Transverse colon (tissue), 4 donors: ENCODE measurements around the gene PEAR1. TPM values are rescaled to one million over a fixed set of nuclear protein-coding genes. Genes with fewer than 3 reads are reported as not detected.

Experiments used
- DNase-seq: peaks from one replicate; pipeline ENCODE4 v3.0.0-alpha.2; 2019
- H3K27ac ChIP-seq, 4 donors: fragments of 200-600 bp; sonication (generic); 2 replicates each; pipeline ENCODE4 v1.5.1; 2016 to 2018; ENCODE audit warnings: inconsistent platforms in 4 of 4
- H3K27me3 ChIP-seq: fragments of 200-600 bp; sonication (generic); 2 replicates; pipeline ENCODE4 v1.5.1; 2017; ENCODE audit warnings: inconsistent platforms
- H3K36me3 ChIP-seq, 4 donors: fragments of 200-600 bp; sonication (generic); 2 replicates each; pipeline ENCODE4 v1.5.1; 2017 to 2019; ENCODE audit warnings: inconsistent platforms in 4 of 4
- H3K4me1 ChIP-seq, 4 donors: fragments of 200-600 bp; sonication (generic); 2 replicates each; pipeline ENCODE4 v1.5.1; 2017 to 2020; ENCODE audit warnings: inconsistent platforms in 4 of 4
- H3K4me3 ChIP-seq, 4 donors: fragments of 200-600 bp; sonication (generic); 1 replicate in 1 of 4; 2 replicates in 3 of 4; pipeline versions ENCODE4 v1.5.1 to v1.6.1; 2017 to 2019; ENCODE audit warnings: inconsistent platforms in 4 of 4
- H3K9me3 ChIP-seq, 2 donors: fragments of 200-600 bp; sonication (generic); 2 replicates each; pipeline ENCODE4 v1.5.1; 2017 to 2019; ENCODE audit warnings: inconsistent platforms in 2 of 2
- EP300 ChIP-seq: sonication (generic); formaldehyde crosslinking; IDR thresholded peaks from one replicate; pipeline ENCODE4 v1.6.1; 2017; ENCODE audit warnings: antibody characterized with exemption, low read depth
- POLR2A ChIP-seq: fragments of 450-650 bp; IDR thresholded peaks from one replicate; pipeline ENCODE4 v1.6.1; 2016; ENCODE audit warnings: antibody characterized with exemption, mild to moderate bottlenecking, moderate library complexity
- POLR2AphosphoS5 ChIP-seq, 3 donors: sonication (generic); formaldehyde crosslinking; IDR thresholded peaks; one replicate each; pipeline ENCODE4 v1.6.1; 2016; ENCODE audit warnings: antibody characterized with exemption in 3 of 3
- WGBS, 2 donors: methylation state at CpG; one replicate each; pipeline ENCODE4 v1.1.5; 2018; ENCODE audit warnings: low coverage in 1 of 2; 5-methylcytosine and 5-hydroxymethylcytosine counted together
- in situ Hi-C, 4 donors: fragments of 200-750 bp; cut with MboI; loops; one replicate each; pipeline versions ENCODE4 v1.15.0 to v1.15.1; 2017; ENCODE audit warnings: low sequenced_read_pairs in 3 of 4, low pct_ligation_motif_present in 1 of 4, low pct_unique_long_range_greater_than_20kb in 1 of 4
- intact Hi-C: fragments of 100-400 bp; cut with DNase I; formaldehyde crosslinking; loops from one replicate; pipeline ENCODE4 v1.15.1; 2023; ENCODE audit warnings: low total_unique reads
- total RNA-seq, 4 donors: library from RNA; depleted of rRNA; stranded (reverse); fragments of >200 nt; gene quantifications; one replicate each; pipeline ENCODE4 v1.1.0, GENCODE V29; 2016
- TF ChIP-seq, protein P1 (sequence below), 5 experiments: fragments of 200-600 bp in 3 of 5; fragments of 450-650 bp in 2 of 5; sonication (generic) in 3 of 5; IDR thresholded peaks; 1 replicate in 2 of 5; 2 replicates in 3 of 5; pipeline ENCODE4 v1.5.1; 2016 to 2017; ENCODE audit warnings: antibody characterized with exemption in 5 of 5, inconsistent platforms in 3 of 5, mild to moderate bottlenecking in 2 of 5, moderate library complexity in 1 of 5

Gene PEAR1
- total RNA-seq, 4 donors from 2014 or later, result 1.8 to 5.6 (median 3.7) TPM

DNA sequence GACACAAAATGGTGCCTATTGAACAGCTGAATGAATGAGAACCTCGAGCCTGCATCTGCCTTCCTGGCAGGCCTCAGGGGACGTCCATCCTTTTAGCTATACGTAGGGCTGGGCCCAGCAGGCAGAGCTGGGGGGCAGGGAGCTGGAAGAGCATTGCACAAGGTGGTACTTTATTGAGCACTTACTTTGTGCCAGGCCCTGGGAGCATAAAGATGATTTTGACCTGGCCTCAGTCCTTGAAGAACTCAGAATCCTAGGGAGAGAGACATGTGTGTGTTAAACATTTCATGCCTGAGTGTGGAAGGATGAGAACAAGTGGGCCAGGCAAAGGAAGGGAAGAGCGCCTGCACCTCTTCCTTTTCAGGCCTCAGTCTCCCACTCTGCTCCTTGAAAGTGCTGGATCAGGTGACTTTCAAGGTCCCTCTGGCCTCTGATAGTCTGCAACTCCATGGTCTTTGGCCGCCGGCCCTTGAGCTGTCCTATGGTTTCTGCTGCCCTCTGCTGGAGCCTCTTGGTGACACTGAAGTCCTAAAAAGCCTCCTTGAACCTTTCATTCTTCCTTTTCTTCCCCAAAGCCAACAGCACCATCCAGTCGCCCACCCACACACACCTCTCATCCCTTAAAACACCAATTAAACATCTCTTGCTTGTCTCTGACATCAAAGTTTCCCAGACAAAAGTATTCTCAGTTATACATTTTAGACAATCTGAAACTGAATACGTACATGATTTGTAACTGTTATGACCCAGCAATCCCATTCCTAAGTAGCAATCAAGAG, 3.5 kb upstream of the PEAR1 start:
- H3K9me3 ChIP-seq, result no peaks in the 10 kb centered on the region
- intact Hi-C loops, result no loop called here
- H3K4me3 ChIP-seq, result no peak overlapping the region
- no peak overlapping the region for H3K27ac ChIP-seq
- no peaks in the 10 kb centered on the region for H3K36me3 ChIP-seq
- peaks cover 3 to 17% (median 16%) of the 10 kb centered on the region in 4 donors for H3K4me1 ChIP-seq
- in situ Hi-C loops, result no loop called here
- 17 to 39% methylated on average over 2 to 8 of the region's 8 CpGs for WGBS, 2 donors
- H3K27me3 ChIP-seq, result peaks cover 56% of the 10 kb centered on the region
- DNase-seq, result peak; percentile 80
- TF ChIP-seq, protein P1, sequence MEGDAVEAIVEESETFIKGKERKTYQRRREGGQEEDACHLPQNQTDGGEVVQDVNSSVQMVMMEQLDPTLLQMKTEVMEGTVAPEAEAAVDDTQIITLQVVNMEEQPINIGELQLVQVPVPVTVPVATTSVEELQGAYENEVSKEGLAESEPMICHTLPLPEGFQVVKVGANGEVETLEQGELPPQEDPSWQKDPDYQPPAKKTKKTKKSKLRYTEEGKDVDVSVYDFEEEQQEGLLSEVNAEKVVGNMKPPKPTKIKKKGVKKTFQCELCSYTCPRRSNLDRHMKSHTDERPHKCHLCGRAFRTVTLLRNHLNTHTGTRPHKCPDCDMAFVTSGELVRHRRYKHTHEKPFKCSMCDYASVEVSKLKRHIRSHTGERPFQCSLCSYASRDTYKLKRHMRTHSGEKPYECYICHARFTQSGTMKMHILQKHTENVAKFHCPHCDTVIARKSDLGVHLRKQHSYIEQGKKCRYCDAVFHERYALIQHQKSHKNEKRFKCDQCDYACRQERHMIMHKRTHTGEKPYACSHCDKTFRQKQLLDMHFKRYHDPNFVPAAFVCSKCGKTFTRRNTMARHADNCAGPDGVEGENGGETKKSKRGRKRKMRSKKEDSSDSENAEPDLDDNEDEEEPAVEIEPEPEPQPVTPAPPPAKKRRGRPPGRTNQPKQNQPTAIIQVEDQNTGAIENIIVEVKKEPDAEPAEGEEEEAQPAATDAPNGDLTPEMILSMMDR (IDR thresholded peaks at IDR 0.05), result peak; percentile 65 to 76 (median 70)
- no peak for TF ChIP-seq POLR2AphosphoS5 (IDR thresholded peaks at IDR 0.05)

DNA sequence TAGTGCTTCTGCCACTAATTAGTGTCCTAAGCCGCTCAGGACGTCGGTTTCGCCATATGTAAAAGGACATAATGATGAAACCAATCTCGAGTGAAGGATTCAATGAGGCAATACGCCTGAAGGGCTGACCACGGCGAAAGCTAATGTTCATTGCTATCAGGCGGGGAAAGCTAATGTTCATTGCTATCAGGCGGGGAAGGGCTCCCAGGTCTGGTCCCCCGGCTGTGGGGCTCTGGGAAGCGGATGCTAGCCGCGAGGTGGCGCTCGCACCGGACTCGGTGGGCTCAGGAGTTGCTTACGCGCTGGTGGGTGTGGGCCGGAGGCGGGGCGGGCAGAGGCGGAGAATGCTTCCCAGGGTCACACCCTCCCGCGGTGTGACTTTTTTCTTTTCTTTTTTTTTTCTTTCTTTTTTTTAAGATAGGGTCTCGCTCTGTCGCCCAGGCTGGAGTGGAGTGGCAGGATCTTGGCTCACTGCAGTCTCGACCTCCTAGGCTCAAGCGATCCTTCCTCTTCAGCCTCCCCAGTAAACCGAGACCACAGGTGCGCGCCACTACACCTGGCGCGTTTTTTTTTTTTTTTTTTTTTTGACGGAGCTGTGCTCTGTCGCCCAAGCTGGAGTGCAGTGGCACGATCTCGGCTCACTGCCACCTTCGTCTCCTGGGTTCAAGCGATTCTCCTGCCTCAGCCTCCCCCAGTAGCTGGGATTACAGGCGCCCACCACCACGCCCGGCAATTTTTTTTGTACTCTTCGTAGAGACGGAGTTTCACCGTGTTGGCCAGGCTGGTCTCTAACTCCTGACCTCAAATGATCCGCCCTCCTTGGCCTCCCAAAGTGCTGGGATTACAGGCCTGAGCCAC, 1.1 kb upstream of the PEAR1 start:
- Histone ChIP-seq H3K27ac (peak overlapping the region; percentile 69 to 88 (median 71)), H3K4me3 (peak overlapping the region in 3 of 4 donors; percentile 12 to 36 (median 16)), H3K4me1 (peaks cover 3 to 17% (median 16%) of the 10 kb centered on the region in 4 donors), H3K27me3 (peaks cover 41% of the 10 kb centered on the region), H3K36me3 (no peaks in the 10 kb centered on the region), H3K9me3 (no peaks in the 10 kb centered on the region)
- DNase-seq, result peak; percentile 92
- in situ Hi-C loops, result no loop called here
- TF ChIP-seq, protein P1 (IDR thresholded peaks at IDR 0.05), result peak; percentile 73 to 89 (median 84)
- TF ChIP-seq POLR2A (no peak), POLR2AphosphoS5 (IDR thresholded peaks at IDR 0.05) (peak in 1 of 3 donors; percentile 11)
- intact Hi-C loops, result no loop called here
- WGBS, 2 donors, result 4 to 7% methylated on average over 22 to 48 of the region's 48 CpGs

- intact Hi-C loops, result no loop called here
- no peak for DNase-seq
These were observed 483 bp downstream of the PEAR1 start for GRCh38 chr1:156894001-156894400.

DNA sequence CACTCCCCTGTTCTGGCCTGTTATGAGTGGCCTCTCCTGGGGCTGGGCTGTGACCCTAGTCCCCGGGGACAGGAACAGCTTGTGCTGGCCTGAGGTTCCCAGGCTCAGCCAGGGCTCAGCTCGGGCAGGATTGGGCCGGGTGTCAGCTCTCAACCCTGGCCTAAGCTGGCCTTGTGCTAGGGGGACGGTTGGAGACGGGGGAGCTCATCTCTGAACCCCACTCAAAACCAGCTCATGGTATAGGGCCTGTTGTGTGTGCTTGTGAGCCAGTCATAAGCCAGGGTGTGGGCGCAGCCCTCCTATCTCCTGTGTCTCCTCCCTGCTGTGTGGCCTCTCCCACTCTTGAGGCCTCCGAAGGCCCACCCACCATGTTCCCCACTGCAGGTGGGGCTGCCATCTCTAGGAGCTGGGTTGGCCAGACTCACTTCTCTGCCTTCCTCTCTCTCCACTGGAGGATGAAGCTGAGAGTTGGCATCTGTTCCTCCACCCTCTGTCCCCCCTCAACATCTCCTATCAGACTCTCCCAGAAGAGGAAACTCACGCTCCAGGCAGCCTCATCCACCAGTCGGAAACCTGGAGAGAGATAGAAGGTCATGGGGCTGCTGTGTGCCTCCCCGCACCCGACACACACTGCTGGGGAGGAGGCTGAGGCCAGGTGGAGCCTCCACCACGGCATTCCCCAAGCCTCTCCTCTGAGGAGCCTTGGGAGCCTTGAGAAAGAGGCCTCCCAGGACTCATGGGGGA, 1.4 kb downstream of the PEAR1 start:
- TF ChIP-seq POLR2A, result no peak
- TF ChIP-seq POLR2AphosphoS5 (IDR thresholded peaks at IDR 0.05), result no peak
- TF ChIP-seq EP300, result no peak
- TF ChIP-seq, protein P1 (IDR thresholded peaks at IDR 0.05), result no peak
- in situ Hi-C loops, result no loop called here
- no peak for DNase-seq

More at GRCh38 chr1:156894001-156894400, 483 bp downstream of the PEAR1 start:
- 33% methylated on average over 5 of the region's 5 CpGs; no CpG with 5 or more reads in 1 of the 2 donors for WGBS, 2 donors
- in situ Hi-C loops, result no loop called here
- TF ChIP-seq POLR2A, result no peak
- no peaks in the 10 kb centered on the region for H3K9me3 ChIP-seq
- H3K36me3 ChIP-seq, result no peaks in the 10 kb centered on the region
- H3K4me3 ChIP-seq, result peak overlapping the region in 3 of 4 donors; percentile 5 to 36 (median 25)
- peaks cover 39% of the 10 kb centered on the region for H3K27me3 ChIP-seq
- H3K27ac ChIP-seq, result peak overlapping the region; percentile 69 to 88 (median 71)
- peaks cover 3 to 17% (median 16%) of the 10 kb centered on the region in 4 donors for H3K4me1 ChIP-seq

More for the DNA sequence above, 1.4 kb downstream of the PEAR1 start:
- 50 to 59% methylated on average over 1 to 12 of the region's 12 CpGs for WGBS, 2 donors
- no peaks in the 10 kb centered on the region for H3K9me3 ChIP-seq
- H3K27me3 ChIP-seq, result peaks cover 39% of the 10 kb centered on the region
- intact Hi-C loops, result no loop called here
- H3K27ac ChIP-seq, result peak overlapping the region; percentile 69 to 88 (median 71)
- peak overlapping the region in 1 of 4 donors; percentile 36 for H3K4me3 ChIP-seq
- peaks cover 3 to 22% (median 16%) of the 10 kb centered on the region in 4 donors for H3K4me1 ChIP-seq
- no peaks in the 10 kb centered on the region for H3K36me3 ChIP-seq
